ENCODE results near the gene PSMG3.

The PSMG3 gene

DNA sequence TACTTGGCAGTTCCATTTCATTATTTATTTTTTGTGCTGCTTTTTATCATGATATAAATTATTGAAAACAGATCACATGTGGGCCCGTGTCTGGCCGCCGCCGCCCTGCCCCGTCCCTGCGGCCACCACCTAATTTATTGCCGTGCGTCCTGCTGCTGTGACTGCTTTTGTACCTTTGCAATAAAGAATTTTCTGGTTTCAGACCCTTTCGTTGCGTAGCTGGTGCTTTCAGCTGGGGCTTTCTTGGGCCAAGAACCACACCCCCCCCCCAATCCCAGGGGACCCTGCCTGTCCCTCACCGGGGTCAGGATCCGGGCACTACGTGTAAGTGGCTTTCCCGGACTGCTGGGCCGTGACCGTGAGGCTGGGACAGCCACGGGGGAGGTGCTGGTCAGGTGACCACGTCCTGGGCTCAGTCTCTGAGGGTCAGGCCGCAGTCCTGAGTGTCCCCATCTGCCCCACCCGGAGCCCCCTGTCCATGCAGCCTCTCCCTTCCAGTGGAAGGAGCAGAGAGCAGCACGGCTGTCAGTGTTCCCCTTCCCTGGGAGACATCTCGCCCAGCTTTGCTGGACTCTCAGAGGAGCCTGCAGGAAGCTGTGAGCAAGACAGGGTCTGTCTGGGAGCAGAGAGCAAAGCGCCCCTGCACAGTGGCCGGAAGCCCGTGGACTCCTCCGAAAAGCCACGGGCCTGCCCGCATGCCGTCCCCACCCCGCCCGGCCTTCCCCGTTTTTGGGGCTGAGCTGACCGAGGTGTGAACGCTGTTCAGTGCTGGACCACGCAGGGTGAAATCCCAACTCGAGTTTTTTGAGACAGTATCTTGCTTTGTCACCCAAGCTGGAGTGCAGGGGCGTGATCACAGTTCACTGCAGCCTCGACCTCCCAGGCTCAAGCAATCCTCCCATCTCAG is 26.7 kb downstream of the PSMG3 start:
- no peak for DNase-seq

DNA sequence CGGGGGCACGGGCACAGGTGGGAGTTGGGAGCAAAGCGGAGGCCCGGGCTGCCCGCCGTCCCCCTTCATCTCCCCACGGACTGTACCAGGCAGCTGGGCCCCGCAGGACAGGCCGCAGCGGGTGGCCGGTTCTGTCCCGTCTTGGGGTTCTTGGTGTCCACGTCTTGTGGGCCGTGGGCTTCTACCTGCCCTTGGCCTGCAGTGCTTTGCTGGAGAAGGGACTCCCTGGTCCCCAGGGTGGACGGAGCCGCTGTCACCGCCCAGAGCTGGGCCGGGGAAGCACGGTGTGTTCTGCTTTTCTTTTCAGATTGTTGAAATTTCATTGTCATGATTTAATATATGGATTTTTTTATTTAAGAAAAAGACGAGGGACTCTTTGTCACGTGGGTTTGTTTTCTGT is 27.5 kb downstream of the PSMG3 start:
- no peak for DNase-seq

DNA sequence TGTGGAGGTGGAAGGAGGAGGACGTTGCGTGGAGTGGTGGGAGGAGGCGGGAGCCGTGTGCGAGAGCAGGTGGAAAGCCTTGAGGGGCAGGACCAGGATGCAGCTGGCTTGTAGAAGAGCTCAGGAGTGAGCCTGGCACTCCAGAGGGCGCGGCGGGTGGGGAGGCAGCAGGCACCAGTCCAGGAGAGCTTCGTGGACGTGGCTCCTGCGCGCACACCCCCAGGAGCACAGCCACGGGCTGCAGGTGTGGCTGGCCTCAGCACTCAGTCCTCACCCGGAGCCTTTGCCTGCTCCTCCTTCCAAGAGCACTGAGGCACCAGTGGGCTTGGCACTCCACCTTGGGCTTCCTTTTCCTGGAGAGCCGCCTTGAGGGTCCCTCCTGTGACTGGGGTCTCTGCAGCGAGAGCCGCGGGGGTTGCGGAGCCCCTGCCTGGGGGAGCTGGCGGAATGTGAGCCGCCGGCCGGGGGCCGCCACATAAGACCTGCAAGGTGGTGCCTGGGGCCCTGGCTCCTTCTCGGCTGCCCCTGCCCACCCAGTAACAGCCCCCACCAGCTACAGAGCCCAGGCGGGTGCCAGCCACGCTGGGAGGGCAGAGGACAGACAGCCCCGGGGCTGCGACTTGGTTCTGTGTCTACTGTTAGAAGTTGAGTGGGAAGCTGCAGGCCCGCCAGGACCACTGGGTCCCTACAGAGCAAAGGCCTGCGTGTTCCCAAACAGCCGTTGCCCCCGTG is 28.2 kb downstream of the PSMG3 start:
- no peak for DNase-seq

DNA sequence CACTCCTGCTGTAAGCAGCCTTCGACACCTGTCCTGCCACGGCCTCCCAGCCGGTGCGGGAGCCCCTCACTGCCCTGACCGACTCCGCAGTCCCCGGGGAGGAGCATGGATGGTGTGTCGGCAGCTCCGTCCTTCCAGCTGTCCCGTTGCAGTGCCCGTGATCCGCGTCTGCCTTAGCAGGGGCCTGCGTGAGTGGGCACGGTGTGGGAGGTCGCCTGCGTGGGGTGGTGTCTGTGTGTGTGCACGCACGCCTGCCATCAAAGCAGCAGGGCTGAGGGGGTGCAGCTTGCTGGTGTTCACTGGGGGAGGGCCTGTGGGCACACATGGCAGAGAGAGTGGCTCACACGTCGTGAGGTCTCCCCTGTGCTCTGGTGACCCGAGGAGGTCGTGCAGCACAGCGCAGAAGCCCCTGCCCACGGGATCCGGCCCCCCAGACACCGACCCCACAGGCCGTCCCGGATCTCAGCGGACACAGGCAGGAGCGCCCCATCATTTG is 29.0 kb downstream of the PSMG3 start:
- DNase-seq = no peak

DNA sequence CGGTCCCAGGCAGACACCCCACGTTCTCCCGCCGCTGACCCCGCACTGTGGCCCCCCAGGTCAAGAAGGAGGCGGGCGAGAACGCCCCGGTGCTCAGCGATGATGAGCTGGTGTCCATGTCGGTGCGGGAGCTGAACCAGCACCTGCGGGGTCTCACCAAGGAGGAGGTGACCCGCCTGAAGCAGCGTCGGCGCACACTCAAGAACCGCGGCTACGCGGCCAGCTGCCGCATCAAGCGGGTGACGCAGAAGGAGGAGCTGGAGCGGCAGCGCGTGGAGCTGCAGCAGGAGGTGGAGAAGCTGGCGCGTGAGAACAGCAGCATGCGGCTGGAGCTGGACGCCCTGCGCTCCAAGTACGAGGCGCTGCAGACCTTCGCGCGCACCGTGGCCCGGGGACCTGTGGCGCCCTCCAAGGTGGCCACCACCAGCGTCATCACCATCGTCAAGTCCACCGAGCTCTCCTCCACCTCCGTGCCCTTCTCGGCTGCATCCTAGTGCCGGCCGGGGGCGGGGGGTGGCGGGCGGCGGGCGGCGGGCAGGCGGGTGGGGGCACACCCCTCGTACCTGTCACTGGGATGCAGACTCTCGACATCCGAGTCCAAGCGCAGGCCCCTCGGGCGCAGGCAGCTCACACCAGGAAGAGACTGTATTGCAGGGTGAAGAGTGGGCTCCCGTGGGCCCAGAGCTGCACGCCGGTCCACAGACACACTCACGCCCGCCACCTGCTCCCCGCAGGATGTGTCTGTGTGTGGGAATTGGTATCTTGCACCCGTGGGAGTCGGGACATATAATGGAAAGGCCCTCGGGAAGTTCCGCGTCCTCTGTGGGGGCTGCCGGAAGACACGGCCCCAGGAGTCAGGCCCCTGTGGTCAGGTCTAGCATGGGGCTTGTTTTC is 29.7 kb downstream of the PSMG3 start:
- DNase-seq = no peak

DNA sequence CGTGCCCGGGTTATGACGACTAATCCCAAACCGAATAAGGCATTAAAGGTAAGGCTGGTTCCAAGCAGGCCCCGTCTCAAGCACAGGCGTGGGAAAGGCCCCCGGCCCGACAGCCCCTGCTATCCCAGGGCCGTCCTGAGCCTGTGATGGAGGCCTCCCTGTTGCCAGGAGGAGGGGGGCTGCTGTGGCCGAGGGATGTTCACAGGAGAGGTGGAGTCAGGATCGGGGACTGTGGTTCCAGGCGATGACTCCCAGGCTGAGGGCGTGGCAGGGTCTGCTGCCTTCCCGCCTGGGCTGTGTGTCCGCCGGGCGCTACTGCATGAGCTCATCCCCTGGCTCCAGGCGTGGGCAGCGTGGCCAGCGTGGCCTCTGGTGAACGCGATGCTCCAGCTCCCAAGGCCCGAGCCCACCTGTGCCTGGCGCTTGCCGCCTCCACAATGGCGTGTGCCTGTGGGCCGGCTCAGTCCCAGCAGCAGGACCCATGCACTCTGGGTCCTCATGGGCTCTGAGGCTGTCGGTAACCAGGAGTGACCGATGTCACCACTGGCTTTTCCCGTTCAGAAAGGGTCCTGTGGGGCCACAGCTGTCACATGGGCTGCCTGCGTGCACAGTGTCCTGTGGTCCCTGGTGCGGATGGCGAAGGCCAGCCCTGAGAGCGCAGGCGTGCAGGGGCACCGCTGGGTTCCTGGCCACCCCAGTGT is 30.5 kb downstream of the PSMG3 start:
- no peak for DNase-seq

DNA sequence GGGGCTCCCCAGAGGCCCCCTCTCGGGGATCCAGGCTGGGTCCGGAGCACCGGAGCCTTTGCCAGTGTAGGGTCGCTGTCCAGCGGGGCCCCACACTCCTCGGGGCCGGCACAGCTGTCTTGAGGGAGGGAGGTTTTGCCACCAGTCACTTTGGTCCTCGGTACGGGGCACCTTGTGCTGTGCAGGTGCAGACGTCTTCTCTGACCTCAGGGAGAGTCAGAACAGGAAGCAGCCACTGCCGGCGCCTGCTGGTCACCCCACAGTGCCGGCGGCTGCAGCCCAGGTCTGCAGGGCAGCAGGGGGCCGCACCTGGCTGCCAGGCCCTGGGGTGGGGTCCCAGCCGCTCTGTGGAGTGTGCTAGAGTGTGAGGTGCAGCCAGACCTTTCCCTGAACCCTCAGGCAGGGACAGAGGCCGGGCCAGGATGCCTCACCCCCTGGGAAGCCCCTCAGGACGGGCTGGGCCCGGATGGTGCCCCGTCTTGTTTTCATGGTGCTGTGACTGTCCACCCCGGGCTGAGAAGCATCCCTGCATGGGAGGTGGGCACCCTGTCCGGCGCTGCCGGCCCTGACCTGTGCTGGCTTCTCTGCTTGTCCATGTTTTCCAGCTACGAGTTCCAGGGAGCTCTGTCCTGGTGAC is 31.2 kb downstream of the PSMG3 start:
- DNase-seq = no peak

DNA sequence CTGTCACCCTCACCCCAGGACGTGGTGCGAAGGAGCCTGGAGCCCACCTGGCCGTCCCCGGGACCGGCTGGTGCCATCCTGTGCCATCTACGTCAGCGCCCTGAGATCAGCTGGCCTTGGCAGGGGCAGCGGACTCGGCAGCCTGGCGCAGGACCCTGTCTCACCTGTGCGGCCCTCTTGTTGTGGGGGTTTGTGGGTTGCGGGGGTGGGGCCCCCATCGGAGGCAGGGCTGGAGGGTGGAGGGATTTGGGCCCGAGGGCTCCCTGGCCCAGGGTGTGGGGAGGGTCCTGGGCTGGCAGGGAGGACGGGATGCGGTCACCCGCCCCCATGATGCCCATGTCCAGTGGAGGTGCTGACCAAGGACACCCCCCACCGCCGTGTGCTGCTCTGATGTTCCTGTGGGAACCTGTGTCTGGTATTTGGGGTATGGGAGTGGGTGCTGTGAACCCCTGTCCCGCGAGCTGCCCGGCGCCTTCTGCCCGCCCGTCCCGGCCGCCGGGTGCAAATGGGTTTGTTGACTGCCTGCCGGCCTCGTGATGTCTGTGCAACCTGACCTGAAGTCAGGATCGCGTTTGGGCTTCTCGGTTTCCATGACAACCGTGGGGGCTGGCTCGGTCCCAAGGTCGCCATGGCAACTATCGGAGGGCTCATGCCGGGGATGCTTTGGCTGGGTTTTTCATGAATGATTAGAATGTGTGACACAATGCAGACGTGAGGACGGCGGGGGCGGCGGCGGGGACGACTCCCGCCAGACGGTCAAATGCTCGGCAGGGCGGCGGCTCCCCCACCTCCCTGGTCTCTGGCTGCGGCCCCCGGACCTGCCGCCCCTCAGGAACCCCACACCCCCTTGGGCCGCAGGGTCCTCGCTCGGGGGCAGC is 32.1 kb downstream of the PSMG3 start:
- no peak for DNase-seq

DNA sequence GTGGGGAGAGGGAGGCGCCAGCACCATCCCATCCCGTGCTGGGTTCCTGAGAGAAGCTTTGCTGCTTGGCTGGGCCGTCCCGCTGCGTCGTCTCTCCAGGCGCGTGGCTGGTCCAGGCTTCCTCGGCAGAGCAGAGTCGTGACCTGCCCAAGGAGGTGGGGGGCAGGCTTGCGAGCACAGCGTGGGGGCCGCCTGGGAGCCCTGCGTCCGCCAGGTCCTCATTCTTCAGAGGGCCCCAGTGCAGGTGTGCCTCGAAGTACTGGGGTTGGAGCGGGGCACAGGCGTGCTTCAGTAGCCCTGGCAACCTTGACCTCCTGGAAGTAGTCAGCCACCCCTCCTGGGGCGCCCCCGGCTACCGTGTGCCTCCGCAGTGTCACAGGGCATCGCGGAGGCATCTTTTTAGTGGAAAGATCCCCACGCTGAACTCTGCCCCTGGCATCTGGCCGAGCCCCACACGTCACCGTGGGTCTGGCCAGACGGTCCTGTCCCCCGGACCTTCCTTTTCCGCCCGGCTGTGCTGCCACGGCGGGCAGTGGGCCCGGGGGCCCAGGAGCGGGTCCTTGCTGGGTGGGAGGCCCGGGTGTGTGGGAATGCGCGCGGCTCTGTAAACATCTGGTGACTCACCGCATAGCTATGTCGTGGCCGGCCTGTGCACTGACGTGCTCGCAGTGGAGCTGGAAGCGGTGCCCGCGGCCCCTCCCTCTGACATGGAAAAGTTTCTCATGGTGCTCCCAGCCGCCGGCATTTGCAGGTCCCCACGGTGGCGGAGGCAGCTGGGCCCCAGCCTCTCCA is 32.9 kb downstream of the PSMG3 start:
- DNase-seq = no peak

DNA sequence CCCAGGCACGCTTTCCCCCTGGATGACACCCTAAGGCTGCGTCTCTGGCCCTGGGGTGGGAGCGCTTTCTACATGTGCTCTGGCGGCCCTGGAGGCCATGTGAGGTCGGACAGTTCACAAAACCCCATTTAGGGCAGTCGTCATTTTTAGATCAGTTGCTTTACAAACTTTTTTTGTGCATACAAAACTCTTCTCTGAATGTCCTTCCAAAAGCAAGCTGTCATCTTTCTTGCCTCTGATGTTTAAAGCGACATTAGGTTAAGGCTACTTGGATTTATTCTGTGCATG is 33.4 kb downstream of the PSMG3 start:
- no peak for DNase-seq

DNA sequence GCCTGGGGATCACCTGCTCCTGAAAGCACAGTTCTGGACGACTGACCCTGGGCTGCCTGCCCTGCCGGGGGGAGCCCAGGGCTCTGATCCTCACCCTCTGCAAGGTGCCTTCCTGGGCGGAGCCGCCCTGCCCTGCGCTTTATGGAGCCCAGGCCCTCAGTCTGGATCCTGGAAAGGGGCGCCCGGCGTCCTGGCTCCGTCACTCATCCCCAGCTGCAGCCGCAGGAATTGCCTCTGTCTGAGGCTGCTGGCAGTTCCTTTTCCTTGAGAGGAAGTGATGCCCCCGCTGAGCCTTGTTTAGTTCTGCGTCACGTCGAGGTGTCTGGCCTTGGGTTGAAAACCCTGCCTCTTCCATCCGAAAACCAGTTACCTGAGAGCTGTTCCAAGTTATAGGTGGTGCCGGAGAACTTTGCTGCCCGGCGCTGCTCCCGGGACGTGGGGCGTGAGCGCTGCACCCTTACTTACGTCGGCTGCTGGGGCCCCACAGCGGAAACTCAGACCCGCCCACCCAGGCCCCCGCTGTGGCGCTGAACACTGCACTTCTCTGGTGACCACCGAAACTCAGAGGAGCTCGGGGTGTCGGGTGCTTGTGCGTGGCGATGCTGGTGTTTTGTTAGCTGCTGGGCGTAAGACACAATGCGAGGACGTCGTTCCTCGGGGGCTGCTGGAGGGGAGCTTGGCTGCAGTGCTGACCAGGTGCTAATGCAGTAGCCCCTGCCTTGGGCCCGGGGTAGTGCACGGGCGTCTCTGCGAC is 34.0 kb downstream of the PSMG3 start:
- no peak for DNase-seq

DNA sequence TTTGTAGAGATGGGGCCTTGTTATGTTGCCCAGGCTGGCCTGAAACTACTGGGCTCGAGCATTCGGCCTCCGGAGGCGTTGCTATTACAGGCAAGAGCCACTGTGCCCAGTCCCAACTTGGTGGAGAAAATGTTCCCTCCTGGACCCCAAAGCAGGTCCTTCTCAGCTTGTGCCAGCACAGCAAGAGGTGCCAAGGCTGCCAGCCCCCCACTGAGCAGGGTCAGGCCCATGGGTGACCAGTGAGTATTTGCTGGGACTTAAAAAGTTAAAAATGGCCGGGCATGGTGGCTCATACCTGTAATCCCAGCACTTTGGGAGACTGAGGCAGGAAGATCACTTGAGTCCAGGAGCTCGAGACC is 34.8 kb downstream of the PSMG3 start:
- no peak for DNase-seq

DNA sequence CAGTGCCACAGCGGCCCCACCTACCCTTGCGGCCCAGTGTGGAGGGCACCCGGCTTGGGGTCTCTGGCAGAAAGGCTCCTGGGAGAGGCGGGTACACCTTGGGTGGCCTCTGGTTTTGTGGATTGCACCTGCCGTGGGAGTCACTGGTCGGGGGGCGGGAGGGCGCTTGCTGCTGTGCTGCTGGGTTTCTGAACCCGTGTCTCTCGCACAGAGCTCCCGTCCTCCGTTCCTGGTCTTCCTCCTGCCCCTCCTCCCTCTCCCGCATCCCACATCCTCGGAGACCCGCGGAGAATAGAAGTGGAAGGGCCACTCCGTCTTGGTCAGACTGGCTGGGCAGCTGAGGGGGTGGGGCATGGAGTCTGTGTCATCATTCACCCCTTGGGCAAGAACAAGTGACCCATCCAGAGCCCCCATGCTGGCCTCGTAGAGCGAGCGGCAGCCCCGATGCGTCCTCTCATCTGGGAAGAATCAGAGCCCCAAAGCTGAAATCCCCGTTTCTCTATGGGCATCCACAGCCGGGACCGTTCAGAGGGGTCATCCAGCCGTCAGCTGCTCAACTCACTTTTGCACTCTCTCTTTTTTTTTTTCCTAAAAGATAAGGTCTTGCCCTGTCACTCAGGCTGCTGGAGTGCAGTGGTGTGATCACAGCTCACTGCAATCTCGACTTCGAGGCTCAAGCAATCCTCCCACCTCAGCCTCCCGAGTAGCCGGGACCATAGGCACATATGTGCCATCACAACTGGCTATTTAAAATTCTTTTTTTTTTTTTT is 35.3 kb downstream of the PSMG3 start:
- DNase-seq = no peak

DNA sequence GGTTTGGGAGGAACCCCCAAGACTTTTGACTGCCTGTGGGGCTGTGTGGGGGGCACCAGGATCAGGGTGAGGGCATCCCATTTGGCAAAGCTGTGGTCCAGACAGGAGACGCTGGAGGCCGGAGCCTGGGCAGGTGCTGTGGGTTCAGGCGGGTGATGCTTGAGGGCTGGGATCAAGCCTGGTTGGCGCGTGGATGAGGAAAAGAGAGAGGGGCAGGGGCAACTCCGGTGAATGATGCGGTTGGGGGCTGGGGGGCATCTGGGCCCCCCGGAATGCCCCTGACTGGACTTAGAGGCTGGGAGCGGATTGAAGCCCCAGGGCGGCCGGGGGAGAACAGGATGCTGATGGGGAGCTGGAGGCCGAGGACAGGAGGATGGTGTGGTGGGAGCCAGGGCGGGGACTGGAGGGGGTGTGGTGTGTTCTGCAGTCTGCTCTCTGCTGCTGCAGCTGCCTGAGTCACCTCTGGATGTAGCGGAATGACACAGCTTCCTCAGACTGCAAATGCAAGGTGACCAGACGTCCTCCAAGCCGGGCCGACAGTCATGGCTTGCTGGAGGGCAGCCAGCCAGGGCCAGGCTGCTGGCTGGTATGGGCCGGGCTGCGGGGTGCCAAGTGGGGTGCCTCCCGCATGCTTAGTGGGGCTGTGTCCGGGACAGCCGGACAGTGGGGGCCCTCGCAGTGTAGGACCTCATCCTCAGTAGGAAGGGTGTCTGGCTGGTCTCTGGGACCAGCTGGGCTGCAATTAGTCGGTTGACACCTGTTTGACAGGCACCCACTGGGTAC is 36.1 kb downstream of the PSMG3 start:
- DNase-seq = no peak

DNA sequence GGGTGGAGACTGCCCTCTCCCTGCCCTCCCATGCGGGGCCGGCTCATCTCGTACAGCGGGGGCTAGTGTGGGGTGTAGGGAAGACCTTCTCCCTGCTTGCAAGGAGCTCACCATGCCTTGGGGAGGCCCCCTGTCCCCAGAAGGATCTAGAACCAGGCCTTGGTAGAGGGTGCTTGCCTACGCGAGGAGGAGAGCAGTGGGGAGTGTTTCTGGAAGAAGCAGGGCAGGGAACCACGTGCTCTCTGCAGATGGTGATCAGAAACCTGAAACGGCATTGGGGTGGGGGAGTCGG is 36.6 kb downstream of the PSMG3 start:
- no peak for DNase-seq

DNA sequence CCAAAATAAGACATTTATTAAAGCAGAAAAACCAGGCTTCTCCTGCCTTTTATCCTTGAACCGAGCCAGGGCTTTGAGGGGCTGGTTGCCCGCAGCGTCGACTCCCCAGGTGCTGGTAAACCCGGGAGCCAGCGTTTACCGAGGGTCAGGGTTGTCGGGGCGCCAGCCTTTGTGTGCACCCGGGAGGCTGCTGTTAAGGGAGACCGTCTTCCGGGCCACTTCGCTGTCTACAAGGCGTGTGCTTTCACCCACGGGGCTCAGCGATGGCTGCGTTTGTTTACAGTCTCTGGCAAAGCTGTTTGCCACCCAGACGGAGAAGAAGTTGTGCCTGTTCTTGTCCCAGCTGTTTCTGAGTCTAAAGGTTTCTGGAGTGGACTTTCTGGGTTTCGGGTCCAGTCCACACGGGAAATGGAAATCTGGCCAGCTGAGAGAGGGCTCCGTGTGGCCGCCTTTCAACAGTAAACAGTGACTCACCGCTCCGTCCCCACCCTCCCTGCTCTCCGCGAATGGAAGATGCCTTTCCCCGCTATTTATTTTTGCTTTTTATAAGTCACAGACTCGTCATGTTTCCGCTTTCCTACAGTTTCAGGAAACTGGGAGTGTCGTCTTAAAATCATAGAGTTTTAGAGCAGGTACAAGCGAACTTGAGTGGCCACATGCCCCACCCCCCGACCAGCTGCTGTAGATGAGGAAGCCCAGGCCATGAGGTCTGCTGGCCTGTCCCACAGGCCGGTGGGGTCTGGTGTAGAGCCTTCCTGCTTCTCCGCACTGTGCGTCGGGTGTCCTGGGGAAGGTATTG is 37.2 kb downstream of the PSMG3 start:
- no peak for DNase-seq

DNA sequence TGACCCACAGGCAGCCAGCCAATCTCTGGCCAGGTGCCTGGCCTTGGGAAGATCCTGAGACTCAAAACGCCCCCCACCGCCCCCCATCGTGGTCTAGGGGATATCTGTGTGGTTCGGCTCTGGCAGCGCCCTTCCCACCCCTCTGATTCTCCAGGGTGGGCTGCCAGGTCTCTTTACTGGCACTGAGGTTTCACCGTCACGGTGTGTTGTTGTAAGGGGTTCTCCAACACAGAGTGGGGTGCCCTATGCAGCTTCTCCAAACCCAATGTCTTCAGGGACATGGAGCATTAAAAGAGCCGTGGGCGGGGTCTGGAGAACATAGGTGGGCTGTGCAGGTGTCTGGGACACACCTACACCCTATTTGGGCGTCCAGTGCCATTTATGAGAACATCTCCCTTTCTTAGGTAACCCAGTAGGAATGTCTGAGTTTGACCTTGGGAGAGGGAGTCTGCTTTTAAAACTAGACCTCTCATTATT is 37.8 kb downstream of the PSMG3 start:
- no peak for DNase-seq

Measured in NCI-H187 treated with DMSO at 0.1 percent for 48 hours (cell line).